GM19351 (cell line): ENCODE measurements around the gene CCDC172.
"Not testable (repeated sequence)": the region's sequence is repeated elsewhere in the genome, so short reads cannot be mapped to it uniquely, and the experiment has no call there.

Experiments used
- ATAC-seq: cut with Tn5 transposase; IDR thresholded peaks from one replicate; pipeline ENCODE4 v1.9.1; 2021; ENCODE audit warnings: mild to moderate bottlenecking, moderate library complexity; ENCODE audit not compliant: unreplicated experiment

Gene CCDC172

GRCh38 chr10:116331815-116332214 is 7.6 kb downstream of the CCDC172 start:
- ATAC-seq = no peak

- ATAC-seq = no peak
Measured at GRCh38 chr10:116336866-116337265, 12.6 kb downstream of the CCDC172 start.

GRCh38 chr10:116352125-116352524 is 27.9 kb downstream of the CCDC172 start:
- no peak for ATAC-seq

- no peak for ATAC-seq
Measured at GRCh38 chr10:116353817-116354216, 29.6 kb downstream of the CCDC172 start.

GRCh38 chr10:116355341-116355740 is 31.1 kb downstream of the CCDC172 start:
- ATAC-seq = no peak

GRCh38 chr10:116356833-116357232 is 32.6 kb downstream of the CCDC172 start:
- no peak for ATAC-seq

- ATAC-seq = no peak
Measured at GRCh38 chr10:116364868-116365267, 40.6 kb downstream of the CCDC172 start.

GRCh38 chr10:116371737-116372136 is 47.5 kb downstream of the CCDC172 start:
- no peak for ATAC-seq

GRCh38 chr10:116382290-116382689 is 58.0 kb downstream of the CCDC172 start:
- ATAC-seq = no peak

GRCh38 chr10:116385311-116385710 is 61.1 kb downstream of the CCDC172 start:
- ATAC-seq = no peak

GRCh38 chr10:116385994-116386809 is 62.0 kb downstream of the CCDC172 start:
- peak; percentile 70 for ATAC-seq

- not testable (repeated sequence) for ATAC-seq
Measured at GRCh38 chr10:116393246-116393831, 69.1 kb downstream of the CCDC172 start.

GRCh38 chr10:116395223-116395985 is 71.2 kb downstream of the CCDC172 start:
- ATAC-seq = no peak

- ATAC-seq = no peak
Measured at GRCh38 chr10:116398224-116398623, 74.0 kb downstream of the CCDC172 start.

- ATAC-seq = no peak
Measured at GRCh38 chr10:116402858-116403257, 78.6 kb downstream of the CCDC172 start.

GRCh38 chr10:116403740-116404250 is 79.5 kb downstream of the CCDC172 start:
- ATAC-seq = no peak

- peak; percentile 90 for ATAC-seq
Measured at GRCh38 chr10:116408719-116409118, 84.5 kb downstream of the CCDC172 start.

GRCh38 chr10:116410351-116410750 is 86.1 kb downstream of the CCDC172 start:
- ATAC-seq = no peak

GRCh38 chr10:116417821-116418220 is 93.6 kb downstream of the CCDC172 start:
- ATAC-seq = no peak

GRCh38 chr10:116418389-116418788 is 94.1 kb downstream of the CCDC172 start:
- no peak for ATAC-seq

- ATAC-seq = no peak
Measured at GRCh38 chr10:116421815-116422214, 97.6 kb downstream of the CCDC172 start.
